Smooth muscle cell (in vitro differentiated cells): ENCODE measurements around the gene IL1R1. TPM values are rescaled to one million over a fixed set of nuclear protein-coding genes. Genes with fewer than 3 reads are reported as not detected.

Experiments
- DNase-seq: peaks from one replicate; lab custom pipeline; 2025; ENCODE audit not compliant: unreplicated experiment; lab: John Stamatoyannopoulos, UW
- H2AFZ ChIP-seq: fragments of 200-600 bp; sonication (generic); 2 replicates; pipeline ENCODE4 v1.6.0; 2016; ENCODE audit warnings: antibody characterized with exemption, low read depth, mild to moderate bottlenecking
- H3F3A ChIP-seq: fragments of 200-600 bp; sonication (generic); 2 replicates; pipeline ENCODE4 v1.6.0; 2017; ENCODE audit warnings: antibody characterized with exemption, low read depth
- H3K27ac ChIP-seq: fragments of 200-600 bp; sonication (generic); 2 replicates; pipeline ENCODE4 v1.5.1; 2016; ENCODE audit warnings: low read depth, mild to moderate bottlenecking
- H3K27me3 ChIP-seq: fragments of 200-600 bp; sonication (generic); 2 replicates; pipeline ENCODE4 v1.6.1; 2016; ENCODE audit warnings: low read depth, mild to moderate bottlenecking
- H3K36me3 ChIP-seq: fragments of 200-600 bp; sonication (generic); 2 replicates; pipeline ENCODE4 v1.5.1; 2016; ENCODE audit warnings: low read depth
- H3K4me1 ChIP-seq: fragments of 200-600 bp; sonication (generic); 2 replicates; pipeline ENCODE4 v1.5.1; 2016; ENCODE audit warnings: low read depth
- H3K4me2 ChIP-seq: fragments of 200-600 bp; sonication (generic); 2 replicates; pipeline ENCODE4 v1.6.0; 2016; ENCODE audit warnings: mild to moderate bottlenecking
- H3K4me3 ChIP-seq: fragments of 200-600 bp; sonication (generic); 2 replicates; pipeline ENCODE4 v1.5.1; 2016; ENCODE audit warnings: mild to moderate bottlenecking
- H3K79me2 ChIP-seq: fragments of 200-600 bp; sonication (generic); 2 replicates; pipeline ENCODE4 v1.6.0; 2016; ENCODE audit warnings: low read depth, mild to moderate bottlenecking
- H3K9ac ChIP-seq: fragments of 200-600 bp; sonication (generic); 2 replicates; pipeline ENCODE4 v1.6.0; 2016; ENCODE audit warnings: low read depth
- H3K9me3 ChIP-seq: fragments of 200-600 bp; sonication (generic); replicated peaks from 2 replicates; pipeline ENCODE4 v1.5.1; 2016; ENCODE audit warnings: low read depth
- H4K20me1 ChIP-seq: fragments of 200-600 bp; sonication (generic); 2 replicates; pipeline ENCODE4 v1.6.0; 2016; ENCODE audit warnings: low read depth
- WGBS: methylation state at CpG from one replicate; pipeline ENCODE4 v1.1.7; 2016; ENCODE audit warnings: low lambda C conversion rate; 5-methylcytosine and 5-hydroxymethylcytosine counted together
- polyA plus RNA-seq: library from polyadenylated mRNA; unstranded; fragments of >200 nt; fragmentation: Nextera tagmentation; extraction: Ambion mirVana; gene quantifications from 2 replicates; pipeline ENCODE4 v1.2.1, GENCODE V29; 2016
- total RNA-seq: library from RNA; depleted of rRNA; stranded (reverse); fragments of >200 nt; gene quantifications from 2 replicates; pipeline ENCODE4 v1.2.3, GENCODE V29; 2014
- TF ChIP-seq, protein P1 (sequence below): fragments of 200-600 bp; sonication (generic); IDR thresholded peaks from 2 replicates; pipeline ENCODE4 v1.5.1; 2017; ENCODE audit warnings: borderline replicate concordance, mild to moderate bottlenecking, antibody characterized with exemption; ENCODE audit not compliant: insufficient read depth, poor library complexity, severe bottlenecking

The IL1R1 gene, protein sequence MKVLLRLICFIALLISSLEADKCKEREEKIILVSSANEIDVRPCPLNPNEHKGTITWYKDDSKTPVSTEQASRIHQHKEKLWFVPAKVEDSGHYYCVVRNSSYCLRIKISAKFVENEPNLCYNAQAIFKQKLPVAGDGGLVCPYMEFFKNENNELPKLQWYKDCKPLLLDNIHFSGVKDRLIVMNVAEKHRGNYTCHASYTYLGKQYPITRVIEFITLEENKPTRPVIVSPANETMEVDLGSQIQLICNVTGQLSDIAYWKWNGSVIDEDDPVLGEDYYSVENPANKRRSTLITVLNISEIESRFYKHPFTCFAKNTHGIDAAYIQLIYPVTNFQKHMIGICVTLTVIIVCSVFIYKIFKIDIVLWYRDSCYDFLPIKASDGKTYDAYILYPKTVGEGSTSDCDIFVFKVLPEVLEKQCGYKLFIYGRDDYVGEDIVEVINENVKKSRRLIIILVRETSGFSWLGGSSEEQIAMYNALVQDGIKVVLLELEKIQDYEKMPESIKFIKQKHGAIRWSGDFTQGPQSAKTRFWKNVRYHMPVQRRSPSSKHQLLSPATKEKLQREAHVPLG
- total RNA-seq: 32.4 and 36.6 TPM in 2 replicates
- 20.0 and 26.8 TPM in 2 replicates for polyA plus RNA-seq

DNA sequence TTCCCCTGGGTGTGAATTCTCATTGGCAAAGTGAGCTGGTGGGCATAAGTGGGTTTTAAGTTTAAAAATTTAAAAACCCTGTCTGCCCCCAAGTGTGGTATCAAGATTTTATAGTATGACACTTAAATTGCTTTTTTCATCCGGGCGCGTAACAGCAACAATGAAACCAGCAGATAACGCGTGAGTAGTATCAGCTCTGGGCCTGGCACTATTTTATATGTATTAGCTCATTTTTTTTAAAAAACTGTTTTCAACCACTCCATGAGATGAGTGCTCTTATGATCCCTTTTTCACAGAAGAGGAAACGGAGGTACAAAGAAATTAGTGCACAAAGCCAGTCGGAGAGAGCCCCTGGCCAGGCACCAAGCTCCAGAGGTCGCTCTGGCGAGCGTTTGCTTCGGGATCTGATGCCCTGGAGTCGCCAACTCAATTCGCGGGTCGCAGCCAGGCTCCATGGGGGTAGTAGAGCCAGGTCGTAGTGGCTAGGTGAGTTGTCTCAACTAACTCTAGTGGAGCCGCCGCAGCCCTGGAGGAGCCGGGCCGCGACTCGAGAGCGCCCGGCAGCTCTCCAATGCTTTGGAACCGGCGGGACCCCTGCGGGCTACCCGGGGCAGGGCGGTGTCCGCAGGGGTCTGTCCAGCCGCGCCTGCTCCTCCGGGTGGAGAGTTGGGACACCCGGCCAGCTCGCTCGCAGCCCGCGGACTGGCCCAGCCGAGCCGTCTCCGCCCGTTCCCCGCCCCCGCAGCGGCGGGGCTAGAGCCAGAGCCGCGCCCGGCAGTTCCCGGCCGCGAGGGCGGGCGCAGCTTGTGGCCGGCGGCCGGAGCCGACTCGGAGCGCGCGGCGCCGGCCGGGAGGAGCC is at the start of gene IL1R1:
TSS of gene IL1R1 (plus strand) at position 777 of the 859 bp plus-strand sequence. CDS start 14,979 bp downstream, outside the sequence.
- no peaks in the 10 kb centered on the region for H4K20me1 ChIP-seq
- peaks cover 45% of the 10 kb centered on the region for H3K79me2 ChIP-seq
- H3K4me1 ChIP-seq: peaks cover 8% of the 10 kb centered on the region
- H3K27me3 ChIP-seq: no peaks in the 10 kb centered on the region
- peak within 1 kb of the TSS; percentile 92 for H3K27ac ChIP-seq
- no peaks in the 10 kb centered on the region for H3K36me3 ChIP-seq
- H3F3A ChIP-seq: peaks cover 14% of the 10 kb centered on the region
- TF ChIP-seq, protein P1, sequence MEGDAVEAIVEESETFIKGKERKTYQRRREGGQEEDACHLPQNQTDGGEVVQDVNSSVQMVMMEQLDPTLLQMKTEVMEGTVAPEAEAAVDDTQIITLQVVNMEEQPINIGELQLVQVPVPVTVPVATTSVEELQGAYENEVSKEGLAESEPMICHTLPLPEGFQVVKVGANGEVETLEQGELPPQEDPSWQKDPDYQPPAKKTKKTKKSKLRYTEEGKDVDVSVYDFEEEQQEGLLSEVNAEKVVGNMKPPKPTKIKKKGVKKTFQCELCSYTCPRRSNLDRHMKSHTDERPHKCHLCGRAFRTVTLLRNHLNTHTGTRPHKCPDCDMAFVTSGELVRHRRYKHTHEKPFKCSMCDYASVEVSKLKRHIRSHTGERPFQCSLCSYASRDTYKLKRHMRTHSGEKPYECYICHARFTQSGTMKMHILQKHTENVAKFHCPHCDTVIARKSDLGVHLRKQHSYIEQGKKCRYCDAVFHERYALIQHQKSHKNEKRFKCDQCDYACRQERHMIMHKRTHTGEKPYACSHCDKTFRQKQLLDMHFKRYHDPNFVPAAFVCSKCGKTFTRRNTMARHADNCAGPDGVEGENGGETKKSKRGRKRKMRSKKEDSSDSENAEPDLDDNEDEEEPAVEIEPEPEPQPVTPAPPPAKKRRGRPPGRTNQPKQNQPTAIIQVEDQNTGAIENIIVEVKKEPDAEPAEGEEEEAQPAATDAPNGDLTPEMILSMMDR: no peak
- peak within 1 kb of the TSS; percentile 89 for H3K9ac ChIP-seq
- DNase-seq: peak; percentile 46
- peak within 1 kb of the TSS; percentile 84 for H2AFZ ChIP-seq
- WGBS: 10% methylated on average over 40 of the region's 65 CpGs
- H3K4me3 ChIP-seq: peak within 1 kb of the TSS; percentile 66
- H3K4me2 ChIP-seq: peak within 1 kb of the TSS; percentile 92
- peaks cover 5% of the 10 kb centered on the region for H3K9me3 ChIP-seq

GRCh38 chr2:102093662-102094061 is 48.9 kb upstream of the IL1R1 start:
- Histone ChIP-seq H3K9ac (no peak overlapping the region), H3K4me1 (no peaks in the 10 kb centered on the region), H3K4me3 (no peak overlapping the region), H3K9me3 (no peaks in the 10 kb centered on the region), H3K27ac (no peak overlapping the region), H3F3A (peaks cover 7% of the 10 kb centered on the region), H3K4me2 (no peak overlapping the region), H3K79me2 (no peaks in the 10 kb centered on the region), H2AFZ (no peak overlapping the region), H4K20me1 (no peaks in the 10 kb centered on the region), H3K27me3 (no peaks in the 10 kb centered on the region), H3K36me3 (no peaks in the 10 kb centered on the region)
- DNase-seq: no peak
- 98% methylated on average over 13 of the region's 13 CpGs for WGBS
- TF ChIP-seq, protein P1: no peak

DNA sequence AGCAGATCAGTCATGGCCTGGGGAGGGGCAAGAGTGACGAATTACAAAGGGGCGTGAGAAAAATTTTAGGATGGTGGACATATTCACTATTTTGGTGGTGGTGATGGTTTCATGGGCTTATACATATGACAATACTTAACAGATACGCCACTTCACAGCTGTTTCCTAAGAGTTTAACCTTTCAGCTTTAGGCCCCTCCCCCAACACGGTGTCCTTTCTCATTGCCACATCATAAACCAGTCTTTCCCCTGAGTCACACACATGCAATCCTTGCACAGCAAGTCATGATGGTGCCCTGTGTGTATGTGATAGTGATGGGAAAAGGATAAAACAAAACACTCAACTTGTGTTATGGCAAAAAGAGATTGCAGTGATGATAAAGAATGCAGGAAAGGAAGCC is 47.6 kb upstream of the IL1R1 start:
- no peaks in the 10 kb centered on the region for H3K27me3 ChIP-seq
- peak overlapping the region; percentile 82 for H3K27ac ChIP-seq
- H3F3A ChIP-seq: peaks cover 8% of the 10 kb centered on the region
- peak overlapping the region; percentile 26 for H3K9ac ChIP-seq
- H3K4me3 ChIP-seq: no peak overlapping the region
- H3K4me1 ChIP-seq: no peaks in the 10 kb centered on the region
- TF ChIP-seq, protein P1: no peak
- H2AFZ ChIP-seq: no peak overlapping the region
- H3K79me2 ChIP-seq: no peaks in the 10 kb centered on the region
- DNase-seq: no peak
- WGBS: 34% methylated on average over 4 of the region's 4 CpGs
- H3K4me2 ChIP-seq: peak overlapping the region; percentile 38
- no peaks in the 10 kb centered on the region for H3K9me3 ChIP-seq
- H4K20me1 ChIP-seq: no peaks in the 10 kb centered on the region
- no peaks in the 10 kb centered on the region for H3K36me3 ChIP-seq
